Measurements from ENCODE around the gene ATP6AP1. TPM values are rescaled to one million over a fixed set of nuclear protein-coding genes. Genes with fewer than 3 reads are reported as not detected.

The ATP6AP1 gene
- total RNA-seq, 1 experiment from 2014 or later: 67.8 TPM

GRCh38 chrX:154469880-154470279 lies 41.4 kb downstream of the ATP6AP1 start:
- H3K4me3 ChIP-seq: no peak overlapping the region
- no peaks in the 10 kb centered on the region for H3K36me3 ChIP-seq
- H3K27ac ChIP-seq: no peak overlapping the region
- H3K4me1 ChIP-seq (replicated peaks): no peaks in the 10 kb centered on the region
- no peak for DNase-seq (ENCODE audit: low read depth in 1 of 2, low spot score in 2 of 2)
- H3K9me3 ChIP-seq (replicated peaks): no peaks in the 10 kb centered on the region
- no peaks in the 10 kb centered on the region for H3K27me3 ChIP-seq (replicated peaks)

GRCh38 chrX:154470434-154470833 lies 42.0 kb downstream of the ATP6AP1 start:
- Histone ChIP-seq H3K27me3 (replicated peaks) (no peaks in the 10 kb centered on the region), H3K9me3 (replicated peaks) (no peaks in the 10 kb centered on the region), H3K4me3 (no peak overlapping the region), H3K36me3 (no peaks in the 10 kb centered on the region), H3K27ac (no peak overlapping the region), H3K4me1 (replicated peaks) (no peaks in the 10 kb centered on the region)
- DNase-seq (ENCODE audit: low read depth in 1 of 2, low spot score in 2 of 2): no peak

DNA sequence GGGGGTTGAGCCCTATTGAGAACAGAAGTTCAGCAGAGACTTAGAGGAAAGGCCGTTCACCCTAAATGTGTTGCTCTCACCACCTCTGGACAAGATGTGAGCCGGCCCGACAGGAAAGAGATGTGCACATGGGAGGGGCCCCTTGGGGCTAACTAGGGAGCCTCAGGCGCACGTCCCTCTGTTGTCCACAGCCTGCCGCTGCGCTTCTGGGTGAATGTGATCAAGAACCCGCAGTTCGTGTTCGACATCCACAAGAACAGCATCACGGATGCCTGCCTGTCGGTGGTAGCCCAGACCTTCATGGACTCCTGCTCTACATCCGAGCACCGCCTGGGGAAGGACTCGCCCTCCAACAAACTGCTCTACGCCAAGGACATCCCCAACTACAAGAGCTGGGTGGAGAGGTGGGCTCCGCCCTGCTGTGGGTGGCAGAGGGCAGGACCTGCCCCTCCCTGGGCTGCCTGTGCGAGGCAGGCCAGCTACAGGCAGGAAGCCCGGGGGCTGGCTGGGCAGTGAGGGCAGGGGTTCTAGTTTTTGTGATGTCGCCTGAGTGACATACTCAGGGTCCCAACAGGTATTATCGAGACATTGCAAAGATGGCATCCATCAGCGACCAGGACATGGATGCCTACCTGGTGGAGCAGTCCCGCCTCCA lies 42.6 kb downstream of the ATP6AP1 start:
- no peak for DNase-seq (ENCODE audit: low read depth in 1 of 2, low spot score in 2 of 2)
- Histone ChIP-seq H3K27me3 (replicated peaks) (no peaks in the 10 kb centered on the region), H3K4me1 (replicated peaks) (no peaks in the 10 kb centered on the region), H3K27ac (no peak overlapping the region), H3K4me3 (no peak overlapping the region), H3K9me3 (replicated peaks) (no peaks in the 10 kb centered on the region), H3K36me3 (no peaks in the 10 kb centered on the region)

GRCh38 chrX:154471839-154472684 lies 43.6 kb downstream of the ATP6AP1 start:
- Histone ChIP-seq H3K4me3 (no peak overlapping the region), H3K36me3 (no peaks in the 10 kb centered on the region), H3K9me3 (replicated peaks) (no peaks in the 10 kb centered on the region), H3K27ac (no peak overlapping the region), H3K27me3 (replicated peaks) (no peaks in the 10 kb centered on the region), H3K4me1 (replicated peaks) (no peaks in the 10 kb centered on the region)
- no peak for DNase-seq (ENCODE audit: low read depth in 1 of 2, low spot score in 2 of 2)

DNA sequence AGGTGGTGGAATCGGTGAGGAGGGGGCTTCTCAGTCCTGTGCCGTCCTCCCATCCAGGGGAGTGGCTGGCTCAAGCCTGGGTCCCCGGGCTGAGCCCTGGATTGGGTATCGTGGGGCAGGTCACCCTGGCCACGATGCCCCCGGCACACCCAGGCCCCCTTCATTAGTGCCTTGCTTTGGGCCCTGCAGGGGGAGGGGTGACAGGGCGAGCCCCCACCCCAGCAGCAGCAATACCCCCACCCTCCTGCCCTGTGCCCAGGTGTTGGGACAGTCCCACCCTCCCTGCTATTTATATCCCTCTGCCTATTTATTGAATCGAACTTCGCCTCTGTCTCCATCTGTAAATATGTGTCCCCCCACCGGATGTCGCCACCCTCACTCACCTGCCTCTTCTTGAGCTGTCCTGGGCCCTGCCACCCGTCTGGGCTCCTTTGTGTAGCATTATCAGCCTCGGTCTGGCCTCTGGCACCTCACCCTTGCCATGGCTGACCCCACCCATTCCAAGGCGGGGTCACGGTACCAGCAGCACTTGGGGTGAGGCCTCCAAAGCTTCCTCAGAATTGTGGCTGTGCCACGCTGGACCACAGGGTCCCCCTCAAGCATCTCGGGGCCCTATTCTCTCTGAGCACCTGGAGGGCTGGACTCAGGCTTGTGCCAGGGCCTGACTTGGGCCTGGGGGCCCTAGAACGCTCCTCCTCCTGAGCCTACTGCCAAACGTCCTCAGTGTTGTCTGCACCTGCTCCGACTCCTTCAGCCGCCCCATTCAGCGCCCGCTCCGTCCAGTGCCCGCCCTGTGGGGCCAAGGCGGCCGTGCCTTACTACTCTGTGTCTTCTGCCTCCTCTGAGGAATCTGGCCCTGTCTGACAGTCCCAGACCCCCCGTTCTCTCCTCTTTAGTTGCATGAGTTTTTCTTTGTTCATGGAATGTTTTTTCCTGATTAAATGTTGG lies 44.5 kb downstream of the ATP6AP1 start:
- H3K9me3 ChIP-seq (replicated peaks): no peaks in the 10 kb centered on the region
- no peaks in the 10 kb centered on the region for H3K36me3 ChIP-seq
- DNase-seq (ENCODE audit: low read depth in 1 of 2, low spot score in 2 of 2): no peak
- H3K27me3 ChIP-seq (replicated peaks): no peaks in the 10 kb centered on the region
- no peaks in the 10 kb centered on the region for H3K4me1 ChIP-seq (replicated peaks)
- H3K27ac ChIP-seq: no peak overlapping the region
- no peak overlapping the region for H3K4me3 ChIP-seq

- Histone ChIP-seq H3K27ac (no peak overlapping the region), H3K4me1 (replicated peaks) (0 out of 2 replicates have a peak, but pooled peaks cover 3% of the 10 kb centered on the region), H3K4me3 (no peak overlapping the region), H3K9me3 (replicated peaks) (no peaks in the 10 kb centered on the region), H3K27me3 (replicated peaks) (no peaks in the 10 kb centered on the region), H3K36me3 (no peaks in the 10 kb centered on the region)
- no peak for DNase-seq (ENCODE audit: low read depth in 1 of 2, low spot score in 2 of 2)
These were observed 45.2 kb downstream of the ATP6AP1 start for GRCh38 chrX:154473683-154474082.

DNA sequence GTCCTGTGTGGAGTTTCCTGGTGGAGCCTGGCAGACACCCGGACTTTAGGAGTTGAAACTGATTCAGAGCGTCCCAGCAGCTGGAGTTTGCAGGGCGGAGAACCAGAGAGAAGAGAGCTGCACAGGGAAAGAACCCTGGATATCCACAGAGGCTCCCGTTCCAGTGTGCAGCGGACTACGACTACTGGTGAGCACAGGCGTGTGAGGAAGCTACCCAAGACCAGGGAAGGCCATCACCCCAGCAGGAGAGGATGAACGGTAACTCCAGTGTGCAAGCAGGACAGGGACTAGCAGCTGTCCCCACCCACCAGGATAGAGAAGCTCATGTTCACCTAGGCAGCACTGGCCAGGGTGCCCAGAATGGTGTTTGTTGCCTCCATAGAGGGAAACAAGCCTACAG lies 48.3 kb downstream of the ATP6AP1 start:
- H3K36me3 ChIP-seq: no peaks in the 10 kb centered on the region
- H3K4me1 ChIP-seq (replicated peaks): peaks cover 10% of the 10 kb centered on the region
- no peak for DNase-seq (ENCODE audit: low read depth in 1 of 2, low spot score in 2 of 2)
- H3K4me3 ChIP-seq: no peak overlapping the region
- no peaks in the 10 kb centered on the region for H3K27me3 ChIP-seq (replicated peaks)
- H3K9me3 ChIP-seq (replicated peaks): no peaks in the 10 kb centered on the region
- no peak overlapping the region for H3K27ac ChIP-seq

- no peaks in the 10 kb centered on the region for H3K27me3 ChIP-seq (replicated peaks)
- no peaks in the 10 kb centered on the region for H3K9me3 ChIP-seq (replicated peaks)
- H3K27ac ChIP-seq: no peak overlapping the region
- H3K36me3 ChIP-seq: no peaks in the 10 kb centered on the region
- peaks cover 10% of the 10 kb centered on the region for H3K4me1 ChIP-seq (replicated peaks)
- no peak for DNase-seq (ENCODE audit: low read depth in 1 of 2, low spot score in 2 of 2)
- peak overlapping the region; percentile 49 for H3K4me3 ChIP-seq
These were observed 49.5 kb downstream of the ATP6AP1 start for GRCh38 chrX:154477891-154478477.

DNA sequence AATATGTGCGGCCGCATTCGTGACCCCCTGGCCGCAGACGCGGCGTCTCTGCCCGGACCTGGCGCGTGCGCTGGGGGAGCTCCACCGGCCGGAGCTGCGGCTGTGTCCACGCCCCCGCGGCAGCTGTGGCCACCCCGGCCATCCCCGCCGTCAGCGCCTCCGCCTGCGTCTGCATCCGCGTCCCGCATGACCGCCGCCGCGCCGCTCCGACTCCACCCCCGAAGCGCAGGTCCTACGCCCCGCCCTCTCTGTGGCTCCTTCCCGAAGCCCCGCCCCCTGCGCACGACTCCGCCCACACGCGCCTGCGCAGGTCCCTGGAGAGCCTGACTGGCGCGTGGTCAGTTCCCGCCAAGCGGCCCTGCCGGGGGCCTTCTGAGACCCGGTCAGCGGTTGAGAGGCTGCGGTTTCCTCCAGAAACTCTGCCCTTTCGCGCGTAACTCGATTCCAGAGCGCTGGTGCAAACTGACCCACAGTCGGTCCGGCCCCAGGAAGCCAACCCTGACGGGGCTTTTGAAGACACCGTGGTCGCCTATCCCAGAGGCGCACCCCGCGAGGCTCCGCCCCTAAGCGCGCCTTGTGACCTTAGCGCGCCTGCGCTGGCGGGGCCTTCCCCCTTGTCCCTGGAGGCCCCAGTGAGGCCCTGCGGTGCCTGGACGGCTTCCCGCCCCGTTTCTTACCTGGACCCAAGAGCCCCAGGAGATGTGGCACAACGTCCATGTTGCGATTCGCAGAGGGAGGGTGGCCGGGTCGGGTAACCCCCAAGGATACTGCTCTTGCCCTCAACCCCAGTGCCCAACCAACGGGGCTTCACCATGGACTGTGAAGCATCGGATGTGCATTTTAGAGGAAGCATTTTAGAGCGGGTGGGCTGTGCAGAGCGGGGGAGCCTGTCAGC lies 50.5 kb downstream of the ATP6AP1 start, which contains the start of gene LAGE3:
TSS of gene LAGE3 (minus strand) at position 554 of the 895 bp plus-strand sequence. CDS start at position 188, 366 bp downstream.
- H3K4me3 ChIP-seq: peak within 1 kb of the TSS; percentile 49
- H3K27ac ChIP-seq: no peak within 1 kb of the TSS; the same call in 1 of the 2 replicates
- no peaks in the 10 kb centered on the region for H3K9me3 ChIP-seq (replicated peaks)
- peak; percentile 69 to 91 for DNase-seq (ENCODE audit: low read depth in 1 of 2, low spot score in 2 of 2)
- no peaks in the 10 kb centered on the region for H3K27me3 ChIP-seq (replicated peaks)
- peaks cover 10% of the 10 kb centered on the region for H3K4me1 ChIP-seq (replicated peaks)
- peaks cover 4% of the 10 kb centered on the region for H3K36me3 ChIP-seq

GRCh38 chrX:154481195-154481594 lies 52.7 kb downstream of the ATP6AP1 start:
- no peaks in the 10 kb centered on the region for H3K27me3 ChIP-seq (replicated peaks)
- no peak overlapping the region for H3K27ac ChIP-seq
- peaks cover 25% of the 10 kb centered on the region for H3K36me3 ChIP-seq

DNA sequence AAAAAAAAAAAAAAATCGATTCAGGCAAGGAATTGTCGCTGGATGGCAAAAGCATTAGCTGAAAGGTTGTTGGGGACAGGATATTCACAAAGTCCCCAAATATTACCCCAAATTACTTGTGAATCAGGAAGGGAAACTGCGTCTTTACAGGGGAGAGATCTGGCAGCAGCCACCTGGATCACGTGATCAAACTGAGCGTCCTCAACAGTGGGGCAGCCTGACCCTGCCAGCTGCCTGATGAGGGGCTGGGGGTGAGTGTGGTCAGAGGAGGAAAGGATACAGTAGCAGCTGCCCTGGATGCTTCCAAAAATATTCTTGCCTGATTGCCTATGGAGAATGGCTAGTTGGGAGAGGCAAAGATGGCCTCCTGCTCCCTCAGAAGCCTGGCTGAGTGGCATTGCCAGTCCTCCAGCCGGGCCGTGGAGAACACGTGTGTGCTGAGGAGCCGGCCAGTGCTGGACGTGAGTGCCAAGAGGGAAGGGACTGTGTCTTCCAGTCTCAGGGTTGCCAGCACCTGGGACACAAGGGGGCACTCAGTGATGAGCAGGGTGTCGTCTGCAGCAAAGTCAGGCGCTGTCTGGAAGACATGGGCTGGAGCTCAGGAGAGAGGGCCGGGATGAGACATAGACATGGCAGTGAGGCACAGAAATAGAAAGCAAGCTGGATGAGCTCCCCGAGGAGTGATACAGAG lies 53.6 kb downstream of the ATP6AP1 start:
- Histone ChIP-seq H3K9me3 (replicated peaks) (no peaks in the 10 kb centered on the region), H3K27me3 (replicated peaks) (no peaks in the 10 kb centered on the region), H3K36me3 (peaks cover 28% of the 10 kb centered on the region), H3K4me3 (no peak overlapping the region), H3K27ac (no peak overlapping the region), H3K4me1 (replicated peaks) (peaks cover 31% of the 10 kb centered on the region)
- DNase-seq (ENCODE audit: low read depth in 1 of 2, low spot score in 2 of 2): no peak

More at GRCh38 chrX:154481195-154481594, 52.7 kb downstream of the ATP6AP1 start:
- H3K4me3 ChIP-seq: no peak overlapping the region
- H3K4me1 ChIP-seq (replicated peaks): peaks cover 27% of the 10 kb centered on the region
- no peaks in the 10 kb centered on the region for H3K9me3 ChIP-seq (replicated peaks)
- no peak for DNase-seq (ENCODE audit: low read depth in 1 of 2, low spot score in 2 of 2)

DNA sequence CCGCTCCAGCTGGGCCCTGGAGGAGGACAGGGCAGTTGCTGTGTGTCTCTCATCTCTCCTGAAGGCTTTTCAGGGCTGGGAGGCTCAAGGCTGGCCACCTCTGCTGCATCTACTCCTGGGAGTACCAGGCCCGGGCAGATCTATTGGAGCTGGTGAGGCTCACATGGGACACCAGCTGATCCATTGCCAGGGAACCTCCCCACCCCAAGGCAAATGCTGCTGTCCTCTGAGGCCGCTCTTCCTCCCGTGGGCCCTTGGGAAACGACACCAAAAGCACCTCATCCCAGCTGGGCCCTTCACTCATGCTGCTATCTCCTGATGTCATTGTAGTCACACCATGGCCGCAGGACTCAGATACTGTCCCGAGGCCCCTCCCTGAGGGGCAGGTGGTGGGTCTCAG lies 54.3 kb downstream of the ATP6AP1 start:
- peaks cover 34% of the 10 kb centered on the region for H3K36me3 ChIP-seq
- no peak overlapping the region for H3K27ac ChIP-seq
- DNase-seq (ENCODE audit: low read depth in 1 of 2, low spot score in 2 of 2): no peak
- no peaks in the 10 kb centered on the region for H3K9me3 ChIP-seq (replicated peaks)
- H3K27me3 ChIP-seq (replicated peaks): no peaks in the 10 kb centered on the region
- no peak overlapping the region for H3K4me3 ChIP-seq
- H3K4me1 ChIP-seq (replicated peaks): peaks cover 32% of the 10 kb centered on the region

Data from SJSA1 (cell line).